ENCODE results near the gene FOXA2.
"Not testable (repeated sequence)": the region's sequence is repeated elsewhere in the genome, so short reads cannot be mapped to it uniquely, and the experiment has no call there.

Gene FOXA2

DNA sequence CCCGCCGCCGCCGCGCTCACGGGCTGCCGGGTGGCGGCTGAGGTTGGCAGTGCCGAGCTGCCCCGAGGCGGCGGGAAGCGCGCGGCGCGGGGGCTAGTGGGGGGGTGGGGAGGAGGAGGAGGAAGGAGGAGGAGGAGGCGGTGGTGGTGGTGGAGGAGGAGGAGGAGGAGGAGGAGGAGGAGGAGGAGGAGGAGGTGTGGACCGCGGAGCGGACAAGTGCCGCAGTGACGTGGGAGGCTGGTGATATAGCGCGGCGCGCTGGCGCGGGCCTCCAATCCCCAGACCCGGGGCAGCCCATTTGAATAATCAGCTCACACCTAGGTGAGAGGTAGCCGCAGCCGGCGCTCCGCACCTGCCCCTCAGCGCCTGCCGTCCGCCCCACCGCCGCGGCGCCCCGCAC lies at the start of gene FOXA2:
TSS of gene FOXA2 (minus strand) at position 51 of the 400 bp plus-strand sequence. CDS start 294 bp downstream, outside the sequence.
- FAIRE-seq, result no peak

DNA sequence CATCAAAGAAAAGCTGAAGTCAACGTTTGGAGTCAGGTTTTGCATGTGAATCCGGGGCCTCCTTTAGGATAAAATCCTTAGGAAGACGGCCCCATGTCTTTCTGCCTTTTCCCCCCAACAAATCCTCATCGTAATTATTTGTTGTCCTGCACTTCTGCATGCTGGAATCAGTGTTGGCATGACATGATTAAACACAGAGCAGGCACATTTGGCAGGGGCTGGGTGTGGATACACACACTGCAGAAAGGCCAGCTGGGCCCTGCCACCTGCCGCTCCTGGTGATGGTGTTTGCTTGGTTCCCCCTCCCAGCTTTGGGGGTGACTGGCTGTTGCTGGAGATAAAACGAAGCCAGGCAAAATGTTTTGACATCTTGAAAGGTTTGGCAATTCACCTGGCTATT lies 46.3 kb upstream of the FOXA2 start:
- no peak for FAIRE-seq

DNA sequence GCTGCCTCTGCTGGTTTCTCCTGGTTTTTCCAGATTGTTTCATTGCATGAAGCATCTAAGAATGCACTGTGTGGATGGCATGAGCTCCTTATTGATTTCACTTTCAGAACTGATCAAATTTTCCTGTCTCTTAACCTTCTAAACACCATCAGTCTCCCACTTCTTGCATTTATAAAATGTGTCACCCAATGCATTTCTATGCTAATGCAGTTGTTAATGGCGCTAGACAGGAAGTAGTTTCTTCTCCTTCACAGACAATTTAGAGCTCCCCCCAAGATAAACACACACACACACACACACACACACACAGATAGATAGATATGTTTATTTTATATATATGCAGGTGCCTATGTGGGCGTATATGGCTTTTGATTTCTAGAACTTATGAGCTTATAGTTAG lies 45.6 kb upstream of the FOXA2 start:
- no peak for FAIRE-seq

DNA sequence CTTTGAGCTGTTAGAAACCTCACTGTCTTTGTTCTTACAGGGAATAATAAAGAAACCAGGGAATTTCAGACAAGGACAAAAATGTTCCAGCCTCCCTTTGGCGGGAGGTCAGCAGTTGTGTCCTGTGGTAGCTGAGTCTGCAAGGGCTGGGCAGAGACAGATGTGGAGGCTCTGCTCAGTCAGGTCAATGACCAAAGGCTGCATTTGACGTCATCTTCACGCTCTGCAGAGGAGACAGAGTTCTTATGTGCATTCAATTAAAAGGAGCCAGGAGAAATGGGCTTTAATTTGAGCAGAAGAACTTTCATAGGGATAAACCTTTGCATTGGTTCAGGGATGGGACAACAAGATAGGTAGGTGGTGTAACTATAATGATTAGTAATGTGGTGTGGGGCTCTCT lies 45.1 kb upstream of the FOXA2 start:
- FAIRE-seq, result no peak

DNA sequence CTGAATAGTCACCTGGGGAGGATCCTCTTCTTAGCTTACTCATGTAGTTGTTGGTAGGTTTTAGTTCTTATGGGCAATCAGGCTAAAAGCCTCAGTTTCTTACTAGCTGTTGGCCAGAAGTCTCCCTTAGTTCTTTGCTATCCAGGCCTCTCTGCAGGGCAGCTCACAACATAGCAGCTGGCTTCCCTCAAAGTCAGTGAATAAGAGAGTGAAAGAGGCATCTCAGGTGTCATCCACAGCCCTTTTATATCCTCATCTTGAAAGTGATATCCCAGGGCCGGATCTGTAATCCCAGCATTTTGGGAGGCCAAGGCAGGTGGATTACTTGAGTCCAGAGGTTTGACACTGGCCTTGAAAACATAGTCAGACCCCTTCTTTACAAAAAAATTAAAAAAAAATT lies 42.1 kb upstream of the FOXA2 start:
- no peak for FAIRE-seq

DNA sequence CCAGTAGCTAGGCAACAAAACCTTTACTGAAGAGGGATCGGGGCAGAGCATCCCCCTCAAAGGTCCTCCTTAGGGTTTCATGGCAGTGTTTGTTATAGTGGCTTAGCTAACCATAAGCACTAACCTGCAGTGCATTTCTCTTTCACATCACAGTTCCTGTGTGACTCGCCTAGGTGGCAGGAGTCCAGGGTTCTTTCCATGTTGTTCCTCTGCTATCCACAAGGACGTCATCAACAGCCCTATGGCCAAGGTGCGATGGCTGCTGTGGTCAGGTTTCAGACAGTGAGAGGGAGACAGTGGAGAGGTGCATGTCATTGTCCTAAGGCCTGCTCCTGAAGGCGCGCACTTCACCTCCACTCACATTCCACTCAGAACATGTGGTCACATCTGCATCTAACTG lies 38.8 kb upstream of the FOXA2 start:
- FAIRE-seq, result no peak

DNA sequence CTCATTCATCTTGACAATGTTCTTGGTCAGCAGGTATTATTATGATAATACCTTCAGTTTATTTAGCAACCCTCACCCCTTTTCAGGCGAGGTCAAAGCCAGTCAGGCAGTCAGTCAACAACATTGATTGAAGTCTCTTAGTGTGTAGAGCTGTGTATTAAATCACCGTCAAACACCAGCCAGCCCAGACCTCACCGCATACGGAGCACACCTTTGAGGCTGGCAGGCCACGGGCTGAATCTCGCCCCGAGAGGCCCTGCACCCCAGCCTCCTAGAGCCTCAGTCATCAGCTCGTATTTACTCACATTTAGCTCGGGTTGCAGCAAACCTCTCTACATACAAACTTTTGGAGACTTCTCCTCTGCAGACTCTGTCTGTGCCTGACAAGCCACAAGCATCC lies 36.0 kb upstream of the FOXA2 start:
- FAIRE-seq, result no peak

DNA sequence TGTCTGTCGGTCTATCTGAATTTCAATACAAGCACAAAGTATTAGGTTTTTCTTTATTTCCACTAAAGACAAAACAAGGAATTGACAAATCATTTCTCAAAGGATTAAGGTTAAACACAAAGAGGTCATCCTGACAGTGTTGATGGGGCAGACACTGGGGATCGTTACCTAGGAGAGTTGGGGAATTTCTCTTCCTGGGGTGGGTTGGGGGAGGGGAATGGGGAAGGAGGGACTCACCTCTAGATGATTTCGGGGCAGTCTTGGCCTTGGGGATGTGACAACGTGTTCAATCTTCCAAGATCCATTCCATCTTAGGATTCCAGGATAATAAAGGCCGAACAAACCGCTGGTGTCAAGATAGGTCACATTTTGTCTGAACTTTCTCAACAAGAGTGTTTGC lies 35.4 kb upstream of the FOXA2 start:
- no peak for FAIRE-seq

DNA sequence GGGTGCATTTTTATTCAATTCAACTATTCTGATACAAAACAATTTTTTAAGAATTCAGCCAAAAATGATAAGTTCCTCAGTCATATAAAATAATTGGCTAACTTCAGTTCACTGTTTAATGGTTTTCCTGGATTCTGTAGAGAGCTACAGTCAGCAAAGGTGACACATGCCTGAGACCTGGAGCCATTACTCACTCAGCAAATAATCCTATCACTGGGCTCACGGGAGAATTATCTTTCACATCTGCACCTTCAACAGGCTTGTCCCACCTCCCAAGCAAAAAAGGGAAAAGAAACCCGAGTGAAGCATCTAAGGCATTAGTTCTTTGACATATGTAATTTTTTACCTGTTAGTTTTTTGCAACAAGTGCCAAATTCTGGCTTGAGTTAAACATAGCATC lies 34.9 kb upstream of the FOXA2 start:
- FAIRE-seq, result no peak

DNA sequence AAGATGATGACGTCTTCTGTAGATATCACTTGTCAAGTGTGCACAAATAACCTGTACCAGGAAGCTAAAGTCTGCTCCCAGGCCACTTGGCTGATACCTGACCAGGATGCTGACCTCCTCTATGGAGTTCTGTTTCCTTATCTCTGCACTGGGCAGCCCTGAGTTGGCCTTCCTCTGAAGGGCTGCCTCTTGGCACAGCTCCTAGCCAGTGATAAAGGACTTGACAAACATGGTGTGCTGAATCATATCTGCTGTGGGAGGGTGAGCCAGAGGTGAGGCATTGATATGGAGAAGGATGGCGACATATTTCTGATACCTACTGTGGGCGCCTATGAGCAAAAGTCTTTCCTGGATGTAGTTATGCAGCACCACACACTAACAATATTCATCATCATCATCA lies 32.8 kb upstream of the FOXA2 start:
- no peak for FAIRE-seq

DNA sequence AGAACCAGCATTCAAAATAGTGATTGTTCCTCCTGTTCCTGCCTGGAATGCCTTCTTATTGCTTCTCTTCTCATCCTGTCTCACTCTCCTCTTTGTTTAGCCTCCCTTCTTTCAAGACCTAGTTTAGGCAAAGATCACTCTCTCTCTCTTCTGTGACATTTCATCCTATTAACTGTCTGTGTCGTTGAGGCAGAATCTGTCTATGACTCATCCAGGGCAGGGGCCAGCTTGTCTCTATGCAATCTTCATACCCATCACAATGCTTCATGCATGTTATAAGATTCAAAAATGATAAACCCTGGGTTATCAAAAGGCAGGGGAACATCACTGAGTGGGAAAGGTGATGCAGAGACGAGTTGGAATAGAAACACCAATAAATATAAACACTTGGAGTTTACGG lies 32.2 kb upstream of the FOXA2 start:
- no peak for FAIRE-seq

DNA sequence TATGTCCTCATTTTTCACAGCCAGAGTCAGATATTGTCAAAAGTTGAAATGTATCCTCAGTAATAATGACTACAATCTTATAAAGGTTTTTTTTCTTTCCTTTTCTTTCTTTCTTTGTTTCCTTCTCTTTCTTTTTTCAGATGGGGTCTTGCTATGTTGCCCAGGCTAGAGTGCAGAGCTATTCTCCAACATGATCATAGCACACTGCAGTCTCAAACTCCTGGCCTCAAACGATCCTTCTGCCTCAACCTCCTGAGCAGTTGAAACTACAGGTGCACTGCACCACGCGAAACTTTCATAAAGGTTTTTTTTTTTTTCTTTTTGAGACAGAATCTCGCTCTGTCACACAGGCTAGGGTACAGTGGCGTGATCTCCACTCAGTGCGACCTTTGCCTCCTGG lies 31.1 kb upstream of the FOXA2 start:
- no peak for FAIRE-seq

DNA sequence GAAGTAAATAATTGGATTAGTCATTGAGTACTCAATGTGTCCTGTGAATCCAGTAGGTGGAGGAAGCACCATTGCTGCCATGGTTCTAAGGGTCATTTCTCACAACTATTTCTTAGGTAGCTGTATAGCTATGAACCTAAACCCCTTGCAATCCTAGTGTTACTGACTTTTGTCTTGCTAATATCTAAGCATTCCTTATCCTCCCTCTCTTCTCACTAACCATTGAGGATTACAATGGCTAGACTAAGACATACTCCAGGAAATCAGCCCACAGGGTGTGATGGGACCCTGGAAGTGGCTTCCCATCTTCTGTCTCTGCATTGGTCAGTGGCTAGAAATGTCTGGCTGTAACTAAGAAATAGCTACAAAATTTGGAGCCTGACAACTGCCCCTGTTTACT lies 27.3 kb upstream of the FOXA2 start:
- no peak for FAIRE-seq

DNA sequence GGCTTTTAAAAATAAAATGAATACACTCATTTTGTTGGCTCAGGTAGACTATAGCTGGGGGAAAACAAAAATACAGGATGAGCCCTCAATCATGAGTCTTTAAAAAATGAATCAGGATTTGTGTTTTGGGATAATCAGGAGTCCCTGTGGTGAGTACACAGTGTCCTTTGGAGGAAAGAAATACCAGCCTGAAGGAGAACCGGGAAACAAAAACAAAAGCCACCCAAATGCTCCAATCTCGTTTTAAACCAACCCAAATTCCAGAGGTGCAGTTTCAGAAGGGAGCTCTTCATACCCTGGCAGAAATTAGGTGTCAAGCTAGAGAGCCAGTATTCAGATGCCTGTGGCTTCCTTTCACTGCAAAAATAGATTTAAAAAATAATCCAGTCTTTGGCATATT lies 23.3 kb upstream of the FOXA2 start:
- no peak for FAIRE-seq

DNA sequence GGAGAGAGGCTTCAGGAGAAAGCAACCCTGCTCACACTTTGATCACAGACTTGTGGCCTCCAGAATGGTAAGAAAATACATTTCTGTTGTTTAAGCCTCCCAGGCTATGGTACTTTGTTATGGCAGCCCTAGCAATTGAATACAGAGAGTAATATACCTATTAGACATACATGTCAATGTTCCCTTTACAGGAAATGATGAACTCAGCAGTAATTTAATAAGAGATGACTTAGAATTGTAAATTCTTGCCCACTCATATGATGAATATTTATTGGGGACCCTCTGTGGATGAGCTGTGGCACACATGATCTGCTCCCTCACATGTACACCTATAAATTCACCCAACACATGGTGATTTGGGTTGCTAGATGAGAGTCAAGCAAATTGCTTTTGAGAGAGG lies 20.4 kb upstream of the FOXA2 start:
- FAIRE-seq, result no peak

DNA sequence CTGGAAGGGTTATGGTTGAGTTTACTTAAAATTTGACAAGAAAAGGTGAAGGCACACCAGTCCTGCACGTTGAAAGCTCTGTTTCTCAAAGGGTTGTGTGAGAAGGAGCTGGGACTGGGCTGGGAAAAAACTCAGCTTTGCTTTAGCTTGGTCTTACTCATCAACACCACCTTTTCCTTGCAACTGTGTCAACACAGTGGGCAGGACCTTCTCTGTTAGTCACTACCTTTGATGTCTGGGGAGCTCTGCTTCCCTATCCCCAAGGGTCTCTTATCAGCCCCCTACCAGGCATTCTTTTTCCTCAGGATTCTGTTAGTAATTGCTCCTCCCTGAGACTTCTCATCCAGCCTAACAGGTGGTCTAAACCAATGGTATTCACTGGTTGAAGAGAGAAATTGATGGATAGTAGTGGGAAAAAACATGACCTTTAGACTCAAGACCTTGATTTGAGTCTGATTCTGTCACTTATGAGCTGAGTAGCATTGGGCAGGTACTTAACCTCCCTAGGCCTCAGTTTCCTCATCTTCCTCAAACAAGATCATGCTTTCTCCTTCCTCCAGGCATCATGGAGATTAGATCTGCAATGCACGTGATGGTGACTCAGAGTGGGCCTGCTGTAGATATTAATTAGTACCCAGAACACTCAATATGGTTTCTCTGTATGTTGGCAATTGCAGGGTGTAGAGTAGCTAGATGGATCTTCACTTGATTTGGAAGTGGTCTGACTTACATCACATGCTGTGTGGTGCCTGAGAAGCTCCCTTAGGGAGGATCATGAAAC lies 17.2 kb upstream of the FOXA2 start:
- no peak for FAIRE-seq

DNA sequence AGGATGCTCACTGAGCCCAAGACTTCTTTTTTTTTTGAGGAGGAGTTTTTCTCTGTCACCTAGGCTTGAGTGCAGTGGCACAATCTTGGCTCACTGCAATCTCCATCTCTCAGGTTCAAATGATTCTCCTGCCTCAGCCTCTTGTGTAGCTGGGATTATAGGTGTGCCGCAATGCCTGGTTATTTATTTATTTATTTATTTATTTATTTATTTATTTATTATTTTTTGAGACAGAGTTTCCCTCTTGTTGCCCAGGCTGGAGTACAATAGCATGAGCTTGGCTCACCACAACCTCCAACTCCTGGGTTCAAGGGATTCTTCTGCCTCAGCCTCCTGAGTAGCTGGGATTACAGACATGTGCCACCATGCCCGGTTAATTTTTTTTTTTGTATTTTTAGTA lies 14.9 kb upstream of the FOXA2 start:
- not testable (repeated sequence) for FAIRE-seq

DNA sequence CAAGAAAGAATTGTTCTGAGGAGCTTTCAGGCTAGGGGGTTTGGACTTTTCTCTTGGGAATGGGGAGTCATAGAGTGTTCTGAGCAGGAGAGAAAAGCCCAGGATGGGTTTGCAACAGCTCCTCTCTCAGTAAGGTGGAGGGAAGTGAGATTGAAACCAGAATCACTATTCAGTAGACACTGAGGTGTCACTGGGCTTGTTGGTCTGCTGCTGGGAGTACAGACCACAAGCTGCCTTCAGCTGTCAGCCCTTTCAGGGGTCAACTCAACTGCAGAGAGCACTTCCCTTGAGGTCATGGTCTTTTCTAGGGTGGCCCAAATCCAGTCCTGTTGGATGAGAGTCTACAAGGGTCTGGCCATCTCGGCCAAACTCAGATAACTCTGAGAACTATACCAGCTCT lies 12.9 kb upstream of the FOXA2 start:
- FAIRE-seq, result no peak

DNA sequence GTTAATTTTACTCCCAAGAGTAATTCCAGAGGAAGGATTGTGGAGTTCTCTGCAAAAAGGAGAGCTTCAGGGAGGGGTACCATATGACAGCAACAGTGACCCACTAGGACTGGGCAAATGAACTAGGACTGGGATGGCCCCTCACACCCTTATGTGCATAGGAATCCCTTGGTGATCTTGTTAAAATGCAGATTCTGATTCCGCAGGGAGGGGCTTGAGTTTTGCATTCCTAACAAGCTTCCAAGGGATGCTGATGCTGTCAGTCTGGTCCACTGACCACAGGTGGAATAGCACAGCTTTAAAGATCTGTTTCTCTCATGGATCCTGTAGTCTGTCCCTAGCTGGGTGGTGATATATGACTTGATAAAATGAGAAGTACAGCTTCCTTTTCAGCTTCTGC lies 6.3 kb upstream of the FOXA2 start:
- no peak for FAIRE-seq

DNA sequence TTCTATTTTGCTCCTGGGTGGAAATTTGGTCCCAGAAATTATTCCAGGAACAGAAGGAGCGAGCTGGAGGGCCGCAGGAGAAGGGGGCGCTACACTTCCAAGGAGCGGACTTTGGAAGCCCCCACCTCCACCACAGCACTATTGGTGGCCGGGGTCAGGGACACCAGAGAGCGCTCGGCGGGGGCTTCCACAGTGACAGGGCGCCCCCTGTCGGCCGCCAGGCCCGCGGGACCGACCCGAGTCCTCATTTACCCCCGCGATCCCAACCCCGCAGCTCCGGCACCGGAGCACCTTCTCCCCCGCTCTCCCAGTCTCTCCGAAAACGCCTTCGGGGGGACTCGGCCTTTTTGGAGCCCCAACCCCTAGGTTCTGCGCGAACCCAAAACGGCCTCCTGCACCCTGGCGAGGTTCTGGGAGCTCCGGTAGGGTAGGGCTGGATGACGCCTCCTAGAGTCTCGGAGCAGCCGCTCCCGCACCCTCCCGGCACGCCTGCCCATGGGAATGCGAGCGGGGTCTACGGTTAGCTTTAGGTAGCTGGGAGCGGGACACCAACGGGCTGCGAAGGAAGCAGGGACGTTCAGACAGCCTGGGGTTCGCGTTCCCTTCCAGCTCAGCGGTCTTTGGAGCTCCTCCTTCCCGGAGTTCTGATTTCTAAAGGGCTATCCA lies 2.4 kb upstream of the FOXA2 start:
- no peak for FAIRE-seq

DNA sequence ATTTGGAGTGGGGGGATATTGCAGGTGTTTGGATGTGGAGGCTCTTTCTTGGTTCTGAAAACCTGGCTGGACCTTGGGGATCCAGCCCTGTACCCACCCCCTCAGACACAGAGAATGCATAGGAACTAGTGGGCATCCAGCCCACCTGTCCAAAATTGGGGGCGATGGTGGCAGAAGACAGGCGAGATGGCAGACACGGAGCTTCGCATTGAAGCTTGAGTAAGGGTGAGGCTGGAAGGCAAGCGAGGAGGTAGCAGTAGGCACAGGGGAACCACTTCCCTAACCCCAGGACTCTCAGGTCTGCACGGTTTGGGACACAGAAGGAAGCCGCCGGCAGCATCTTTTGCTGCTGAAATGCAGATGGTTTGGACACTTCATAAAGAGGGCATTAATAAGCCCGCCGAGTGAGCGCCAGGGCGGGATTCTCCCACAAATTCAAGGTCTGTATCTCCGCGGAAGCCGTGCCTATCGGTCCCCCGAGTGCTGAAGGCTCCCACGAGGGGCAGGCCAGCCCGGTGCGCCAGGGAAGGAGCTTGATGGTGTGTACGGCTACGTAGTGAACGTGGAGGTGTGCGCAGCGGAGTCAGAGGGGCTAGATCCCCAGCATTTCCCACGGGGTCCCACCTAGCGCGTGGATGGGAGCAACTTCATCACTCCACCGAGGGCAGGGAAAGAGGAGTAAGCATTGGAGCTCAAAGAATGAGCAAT lies 1.6 kb upstream of the FOXA2 start:
- FAIRE-seq, result no peak

DNA sequence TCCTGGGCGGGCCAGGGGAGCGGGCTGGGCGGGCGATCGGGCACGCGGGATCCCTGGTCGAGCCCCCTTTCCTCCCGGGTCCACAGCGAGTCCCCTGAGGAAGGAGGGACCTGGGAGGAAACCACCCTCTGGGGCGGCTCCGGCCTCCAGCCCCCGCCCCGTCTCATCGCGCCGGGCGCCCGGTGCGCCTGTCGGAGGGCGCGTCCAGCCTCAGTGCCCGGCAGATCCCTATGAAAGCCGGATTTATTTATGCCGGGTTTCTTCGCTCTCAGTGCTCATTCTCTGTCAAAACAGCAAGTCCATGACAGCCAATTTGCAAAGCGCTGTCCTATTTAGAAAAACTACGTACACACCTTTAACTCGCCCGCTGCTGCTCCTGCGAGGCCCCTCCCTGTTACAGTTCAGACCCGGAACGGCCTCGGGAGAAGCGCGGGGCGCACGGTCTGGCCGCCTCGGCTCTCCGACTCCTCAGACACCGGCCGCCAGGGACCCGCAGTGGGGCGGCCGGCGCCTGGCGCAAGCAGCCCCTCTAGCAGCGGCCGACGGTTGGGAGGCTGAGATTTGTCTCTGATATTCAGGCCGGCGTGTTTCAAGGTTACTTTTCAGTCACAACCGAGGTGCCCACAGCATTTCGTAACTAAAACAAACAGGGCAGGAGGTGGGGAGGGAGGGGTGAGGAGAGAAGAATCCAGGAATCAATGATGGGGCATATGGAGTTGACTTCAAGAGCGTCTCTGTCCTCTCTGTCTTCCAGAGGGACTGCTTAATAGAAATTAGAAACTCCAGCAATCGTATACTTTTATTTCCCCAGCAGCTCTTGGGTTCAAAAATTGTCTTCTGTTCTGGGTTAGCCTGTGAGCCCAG lies 782 bp upstream of the FOXA2 start:
- no peak for FAIRE-seq

Data from A204.1 (cell line).